ENCODE data around the gene USP34. TPM values are rescaled to one million over a fixed set of nuclear protein-coding genes. Genes with fewer than 3 reads are reported as not detected.

Gene USP34
- total and polyA plus RNA-seq, 9 of the 15 experiments (the other 6 are each of a cell fraction or from before 2014, with no cell fraction given) = 19.8 to 108 (median 67.8) TPM

- H3K9ac ChIP-seq (ENCODE audit: insufficient read depth in 1 of 2, low read depth in 2 of 2, low read length in 2 of 2) = no peak overlapping the region
- peaks cover 10% of the 10 kb centered on the region for H3K9me3 ChIP-seq (replicated peaks; ENCODE audit: control insufficient read depth, insufficient read depth, low read depth, low read length)
- no peaks in the 10 kb centered on the region for H4K20me1 ChIP-seq (replicated peaks; ENCODE audit: control insufficient read depth, insufficient read depth, low read length)
- WGBS (ENCODE audit: insufficient coverage, low coverage, missing lambda C conversion rate) = 91% methylated on average over 1 of the region's 1 CpG
- H2AFZ ChIP-seq (ENCODE audit: low read depth, low read length) = no peak overlapping the region
- H3K27ac ChIP-seq (ENCODE audit: extremely low read depth, low read depth, low read length) = no peak overlapping the region
- intact Hi-C loops (cut with micrococcal nuclease) (no loop called here), in situ Hi-C loops (cut with MboI) (no loop called here)
- H3K27me3 ChIP-seq (ENCODE audit: control insufficient read depth in 2 of 2, insufficient read depth in 2 of 2, low read length in 2 of 2) = no peaks in the 10 kb centered on the region; a peak in 1 of 5 replicates
- H3K79me2 ChIP-seq (ENCODE audit: control insufficient read depth, insufficient read depth, low read length) = peaks cover 82% of the 10 kb centered on the region
- no peak overlapping the region for H3K4me3 ChIP-seq
- no peak for DNase-seq (ENCODE audit: extremely low read depth in 1 of 4, low spot score in 3 of 4)
- ChIA-PET POLR2A (no interaction called here), CTCF (ENCODE audit: low intra/inter-chr PET ratio) (no interaction called here)
- TF ChIP-seq CXXC5 (CRISPR knock-in tag; IDR thresholded peaks at IDR 0.05) = no peak
- no peak overlapping the region for H3K4me2 ChIP-seq (ENCODE audit: insufficient read depth, low read length)
- FAIRE-seq = no peak
- no peaks in the 10 kb centered on the region for H3K9me1 ChIP-seq (ENCODE audit: control insufficient read depth, insufficient read depth, low read length)
- no peaks in the 10 kb centered on the region; a peak in 2 of 5 replicates for H3K4me1 ChIP-seq (replicated peaks in 1 of 2; ENCODE audit: control insufficient read depth in 2 of 2, insufficient read depth in 2 of 2, low read length in 2 of 2)
- peaks cover 34% of the 10 kb centered on the region for H3K36me3 ChIP-seq (ENCODE audit: control insufficient read depth, insufficient read depth, low read length)
- no peak for ATAC-seq
- BruUV-seq (replicated peaks) = no TSS peak
These were observed 113.9 kb downstream of the USP34 start for GRCh38 chr2:61356958-61357350.

- H3K27me3 ChIP-seq (ENCODE audit: control insufficient read depth in 2 of 2, insufficient read depth in 2 of 2, low read length in 2 of 2) = no peaks in the 10 kb centered on the region; a peak in 1 of 5 replicates
- H3K4me3 ChIP-seq = no peak overlapping the region
- DNase-seq (ENCODE audit: extremely low read depth in 1 of 4, low spot score in 3 of 4) (no peak), ATAC-seq (peak; percentile 53; the same call in 2 of the 3 replicates), FAIRE-seq (no peak)
- in situ Hi-C loops (cut with MboI) = no loop called here
- no peak overlapping the region for H2AFZ ChIP-seq (ENCODE audit: low read depth, low read length)
- no peaks in the 10 kb centered on the region for H4K20me1 ChIP-seq (replicated peaks; ENCODE audit: control insufficient read depth, insufficient read depth, low read length)
- H3K9me1 ChIP-seq (ENCODE audit: control insufficient read depth, insufficient read depth, low read length) = no peaks in the 10 kb centered on the region
- ChIA-PET CTCF (ENCODE audit: low intra/inter-chr PET ratio) (no interaction called here), POLR2A (interaction anchor here (1.0 kb wide), 1 partner anchor 38 kb away, joined by 3 read pairs; no protein-coding TSS in a partner anchor)
- H3K27ac ChIP-seq (ENCODE audit: extremely low read depth, low read depth, low read length) = no peak overlapping the region
- H3K9me3 ChIP-seq (replicated peaks; ENCODE audit: control insufficient read depth, insufficient read depth, low read depth, low read length) = peaks cover 10% of the 10 kb centered on the region
- no peak overlapping the region for H3K9ac ChIP-seq (ENCODE audit: insufficient read depth in 1 of 2, low read depth in 2 of 2, low read length in 2 of 2)
- no TSS peak for BruUV-seq (replicated peaks)
- 66% methylated on average over 3 of the region's 4 CpGs for WGBS (ENCODE audit: insufficient coverage, low coverage, missing lambda C conversion rate)
- peaks cover 79% of the 10 kb centered on the region for H3K79me2 ChIP-seq (ENCODE audit: control insufficient read depth, insufficient read depth, low read length)
- H3K36me3 ChIP-seq (ENCODE audit: control insufficient read depth, insufficient read depth, low read length) = peaks cover 33% of the 10 kb centered on the region
- H3K4me1 ChIP-seq (replicated peaks in 1 of 2; ENCODE audit: control insufficient read depth in 2 of 2, insufficient read depth in 2 of 2, low read length in 2 of 2) = no peaks in the 10 kb centered on the region; a peak in 2 of 5 replicates
- no peak overlapping the region for H3K4me2 ChIP-seq (ENCODE audit: insufficient read depth, low read length)
- intact Hi-C loops (cut with micrococcal nuclease) = no loop called here
- TF ChIP-seq MAFF (IDR thresholded peaks at IDR 0.05; ENCODE audit: low read length) (0 out of 2 replicates have a peak, but pooled peaks have one; percentile 25), NCOA2 (IDR thresholded peaks at IDR 0.05; ENCODE audit: partially characterized antibody in 2 of 2) (no peak), PCBP2 (IDR thresholded peaks at IDR 0.05; ENCODE audit: low read depth, low read length, poor library complexity, severe bottlenecking) (no peak), RBM22 (IDR thresholded peaks at IDR 0.05; ENCODE audit: low read depth, low read length, poor library complexity, severe bottlenecking) (no peak), ATF7 (IDR thresholded peaks at IDR 0.05) (no peak), ZNF445 (CRISPR knock-in tag; IDR thresholded peaks at IDR 0.05; ENCODE audit: low read depth) (no peak), E2F5 (CRISPR knock-in tag; IDR thresholded peaks at IDR 0.05) (no peak), UBTF (IDR thresholded peaks at IDR 0.05; ENCODE audit: borderline replicate concordance in 1 of 2, low read depth in 2 of 2, low read length in 2 of 2) (no peak)
These were observed 114.5 kb downstream of the USP34 start for GRCh38 chr2:61356261-61356957.

All from K562 (cell line).